Measurements from ENCODE around the gene AKNAD1.
"Not testable (repeated sequence)": the region's sequence is repeated elsewhere in the genome, so short reads cannot be mapped to it uniquely, and the experiment has no call there.

Gene AKNAD1

DNA sequence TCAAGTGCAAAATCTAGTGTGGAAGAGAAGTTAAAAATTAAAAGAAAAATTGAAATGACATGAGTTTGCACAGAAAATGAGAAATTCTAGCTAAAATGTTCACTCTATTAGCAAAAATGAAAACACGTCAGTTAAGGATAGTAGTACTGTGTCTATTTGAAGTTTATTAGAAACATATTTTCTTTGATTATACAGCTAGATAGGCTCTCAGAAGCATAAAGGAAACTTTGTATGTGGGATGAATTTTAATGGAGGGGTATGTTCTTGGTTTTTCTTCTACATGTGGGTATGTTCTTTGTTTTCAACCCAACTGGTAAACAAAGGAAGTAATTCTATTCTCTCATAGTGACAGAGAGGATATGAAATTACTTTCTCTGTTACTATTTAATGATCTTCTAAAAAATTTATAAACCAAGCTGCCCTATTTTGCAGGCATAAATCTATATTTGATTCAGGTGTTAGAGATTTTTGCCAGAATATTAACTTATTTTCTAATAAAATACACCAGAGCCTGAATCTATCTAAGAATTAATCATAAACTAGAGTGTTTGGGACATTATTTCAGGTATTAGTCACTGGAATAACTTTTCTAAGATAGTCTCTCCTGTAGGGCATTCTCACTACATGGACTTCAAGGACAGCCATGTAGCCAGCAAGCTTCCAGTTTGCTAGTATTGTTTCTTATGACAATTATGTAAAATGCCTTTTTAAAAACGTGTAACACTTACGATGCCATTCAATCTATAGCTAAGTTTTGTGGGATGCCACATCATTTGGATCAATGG is 35.7 kb upstream of the AKNAD1 start:
- no peak overlapping the region for H3K27ac ChIP-seq
- no peak for TF ChIP-seq ZFX (IDR thresholded peaks at IDR 0.05; ENCODE audit: borderline replicate concordance)
- TF ChIP-seq, protein P1, sequence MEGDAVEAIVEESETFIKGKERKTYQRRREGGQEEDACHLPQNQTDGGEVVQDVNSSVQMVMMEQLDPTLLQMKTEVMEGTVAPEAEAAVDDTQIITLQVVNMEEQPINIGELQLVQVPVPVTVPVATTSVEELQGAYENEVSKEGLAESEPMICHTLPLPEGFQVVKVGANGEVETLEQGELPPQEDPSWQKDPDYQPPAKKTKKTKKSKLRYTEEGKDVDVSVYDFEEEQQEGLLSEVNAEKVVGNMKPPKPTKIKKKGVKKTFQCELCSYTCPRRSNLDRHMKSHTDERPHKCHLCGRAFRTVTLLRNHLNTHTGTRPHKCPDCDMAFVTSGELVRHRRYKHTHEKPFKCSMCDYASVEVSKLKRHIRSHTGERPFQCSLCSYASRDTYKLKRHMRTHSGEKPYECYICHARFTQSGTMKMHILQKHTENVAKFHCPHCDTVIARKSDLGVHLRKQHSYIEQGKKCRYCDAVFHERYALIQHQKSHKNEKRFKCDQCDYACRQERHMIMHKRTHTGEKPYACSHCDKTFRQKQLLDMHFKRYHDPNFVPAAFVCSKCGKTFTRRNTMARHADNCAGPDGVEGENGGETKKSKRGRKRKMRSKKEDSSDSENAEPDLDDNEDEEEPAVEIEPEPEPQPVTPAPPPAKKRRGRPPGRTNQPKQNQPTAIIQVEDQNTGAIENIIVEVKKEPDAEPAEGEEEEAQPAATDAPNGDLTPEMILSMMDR (IDR thresholded peaks at IDR 0.05), result no peak

DNA sequence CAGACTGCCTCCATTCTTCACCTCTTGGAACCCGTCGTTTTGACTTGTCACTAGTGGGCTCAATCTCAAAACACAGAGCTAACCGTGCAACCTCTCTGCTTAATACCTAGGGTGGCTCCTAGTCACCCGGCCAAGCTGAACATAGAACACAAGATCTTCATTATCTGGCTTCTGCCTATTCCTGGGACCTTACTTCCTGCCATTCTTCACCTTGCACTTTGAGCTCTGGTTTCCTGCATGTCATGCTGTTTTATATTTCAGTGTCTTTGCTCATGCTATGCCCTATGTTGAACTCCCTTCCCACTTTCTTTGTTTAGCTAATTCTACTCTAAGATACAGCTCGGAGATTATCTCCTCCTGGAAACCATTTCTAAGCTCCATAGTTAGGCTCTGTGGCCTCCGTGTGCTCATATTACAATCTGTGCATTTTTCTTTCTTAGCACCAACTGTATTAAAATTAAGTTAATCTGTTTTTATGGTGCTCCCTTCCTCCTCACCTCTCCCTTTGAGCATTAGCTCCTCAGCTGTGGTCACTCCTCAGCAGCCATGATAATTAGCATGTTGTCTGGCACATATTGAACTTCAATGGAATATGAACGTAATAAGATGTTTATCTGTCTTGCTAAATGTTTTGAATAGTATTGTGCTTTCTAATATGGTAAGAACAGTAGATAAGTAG is 33.0 kb upstream of the AKNAD1 start:
- H3K27ac ChIP-seq, result no peak overlapping the region
- TF ChIP-seq, protein P1 (IDR thresholded peaks at IDR 0.05), result no peak
- TF ChIP-seq ZFX (IDR thresholded peaks at IDR 0.05; ENCODE audit: borderline replicate concordance), result no peak

DNA sequence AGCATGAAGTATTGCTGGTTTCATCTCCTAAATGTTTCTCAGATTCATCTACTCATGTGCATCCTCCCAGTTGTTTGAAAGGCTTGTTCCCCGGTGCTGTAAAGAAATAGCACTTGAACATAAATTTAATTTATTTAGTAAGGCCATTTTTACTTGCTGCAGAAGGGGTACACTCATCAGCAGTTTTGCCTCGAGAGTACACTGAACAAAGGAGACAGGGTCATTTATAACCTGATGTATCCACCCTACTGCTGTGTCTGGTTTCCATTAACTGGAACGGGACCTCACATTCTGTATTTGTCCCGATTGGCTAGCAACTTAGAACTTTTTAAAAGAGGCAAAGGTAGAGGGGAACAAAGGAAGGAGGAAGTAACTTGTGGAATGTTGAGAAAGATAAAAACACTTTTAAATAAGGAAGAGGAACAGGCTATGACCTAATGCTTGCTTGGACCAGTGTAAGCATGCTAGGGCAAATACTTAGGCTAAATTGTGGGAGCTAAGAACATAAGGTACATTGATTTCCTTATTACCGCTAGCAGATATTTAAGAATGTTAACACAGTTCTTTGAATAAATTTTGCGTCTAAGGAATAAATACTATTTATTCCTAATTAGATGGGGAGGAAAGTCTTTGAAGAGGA is 32.2 kb upstream of the AKNAD1 start:
- H3K27ac ChIP-seq, result not testable (repeated sequence)

DNA sequence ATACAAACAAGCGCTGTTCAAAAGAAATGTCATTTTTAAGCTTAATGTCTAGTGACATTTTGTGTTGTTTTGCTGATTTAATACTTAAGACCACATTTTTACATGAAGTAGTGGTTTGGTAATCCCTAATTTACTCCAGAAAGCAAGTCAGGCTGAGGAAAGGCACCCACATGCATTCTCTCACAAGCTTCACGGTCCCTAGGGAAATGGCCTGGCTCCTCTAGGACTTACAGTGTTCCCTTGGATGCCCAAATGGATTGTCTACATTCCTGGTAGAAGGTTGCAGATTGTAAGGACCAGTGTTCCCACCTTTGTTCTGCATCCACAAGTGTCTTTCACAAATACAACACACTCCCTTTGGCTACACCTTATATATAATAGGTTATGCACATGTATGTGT is 29.4 kb upstream of the AKNAD1 start:
- TF ChIP-seq ZFX (IDR thresholded peaks at IDR 0.05; ENCODE audit: borderline replicate concordance), result no peak
- TF ChIP-seq, protein P1 (IDR thresholded peaks at IDR 0.05), result no peak
- no peak overlapping the region for H3K27ac ChIP-seq

DNA sequence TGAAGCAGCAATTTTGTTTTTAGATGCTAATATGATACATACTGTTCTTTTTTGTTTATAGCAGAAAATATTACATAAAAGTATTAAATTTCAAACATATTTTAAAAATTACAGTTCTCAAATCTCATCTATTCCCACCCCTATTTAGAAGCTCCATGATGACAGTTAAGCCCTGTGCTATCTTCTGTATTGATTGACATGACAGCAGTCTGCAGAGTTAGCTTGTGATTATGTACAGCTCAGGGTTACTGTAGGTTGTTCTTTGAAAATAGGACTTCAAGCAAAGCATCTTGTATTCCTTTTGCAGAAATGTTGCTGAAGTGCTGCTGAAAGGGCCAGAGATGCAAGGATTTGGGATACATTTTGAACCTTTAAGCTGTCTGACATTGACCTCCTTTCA is 28.1 kb upstream of the AKNAD1 start:
- no peak overlapping the region for H3K27ac ChIP-seq
- TF ChIP-seq, protein P1 (IDR thresholded peaks at IDR 0.05), result no peak
- TF ChIP-seq ZFX (IDR thresholded peaks at IDR 0.05; ENCODE audit: borderline replicate concordance), result no peak

DNA sequence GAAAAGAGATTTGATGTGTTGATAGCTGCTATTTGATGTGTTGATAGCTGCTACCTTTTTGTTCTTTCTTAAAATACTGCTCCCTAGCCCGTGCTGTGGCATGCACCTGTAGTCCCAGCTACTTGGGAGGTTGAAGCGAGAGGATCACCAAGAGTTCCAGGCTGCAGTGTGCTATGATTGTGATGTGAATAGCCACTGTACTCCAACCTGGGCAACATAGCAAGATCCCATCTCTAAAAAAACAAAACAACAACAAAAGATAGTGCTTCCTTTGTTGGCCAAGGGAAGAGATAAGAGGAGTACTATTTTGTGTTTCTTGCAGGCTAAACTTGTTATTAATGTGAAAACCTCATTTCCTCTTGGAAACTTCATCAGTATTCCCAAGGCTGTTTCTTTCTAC is 25.9 kb upstream of the AKNAD1 start:
- TF ChIP-seq, protein P1 (IDR thresholded peaks at IDR 0.05), result no peak
- no peak for TF ChIP-seq ZFX (IDR thresholded peaks at IDR 0.05; ENCODE audit: borderline replicate concordance)
- no peak overlapping the region for H3K27ac ChIP-seq

DNA sequence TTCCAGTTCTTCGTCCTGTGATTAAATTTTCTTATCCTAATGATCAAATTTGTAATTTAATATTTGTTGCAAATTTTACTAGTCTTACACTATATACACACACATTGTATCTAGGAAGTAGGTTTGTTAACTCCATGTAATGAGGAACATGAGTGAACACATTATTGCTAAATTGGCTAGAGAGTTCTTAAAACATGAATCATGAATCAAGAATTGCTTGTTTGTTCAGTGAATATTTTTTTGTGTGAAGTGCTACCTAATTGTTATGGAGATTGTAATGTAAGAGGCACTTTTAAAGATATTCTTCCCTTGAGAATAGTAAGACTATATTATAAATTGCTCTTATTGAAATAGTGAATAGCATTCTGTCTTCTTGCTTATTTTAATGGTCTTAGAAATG is 24.5 kb upstream of the AKNAD1 start:
- no peak overlapping the region for H3K27ac ChIP-seq
- TF ChIP-seq ZFX (IDR thresholded peaks at IDR 0.05; ENCODE audit: borderline replicate concordance), result no peak
- TF ChIP-seq, protein P1 (IDR thresholded peaks at IDR 0.05), result no peak
